Left ventricle myocardium inferior (tissue), 1 donor: Measurements from ENCODE around the gene HOTAIR. TPM values are rescaled to one million over a fixed set of nuclear protein-coding genes. Genes with fewer than 3 reads are reported as not detected.

Experiments
- DNase-seq: peaks from one replicate; pipeline ENCODE4 v3.0.0-alpha.2; 2020
- H3K27ac ChIP-seq: fragments of 200-600 bp; replicated peaks from 2 replicates; pipeline ENCODE4 v1.8.0; 2021
- H3K27me3 ChIP-seq: fragments of 200-600 bp; 2 replicates; pipeline ENCODE4 v1.8.0; 2021; ENCODE audit warnings: low read depth
- H3K36me3 ChIP-seq: fragments of 200-600 bp; 2 replicates; pipeline ENCODE4 v1.8.0; 2021
- H3K4me1 ChIP-seq: fragments of 200-600 bp; 2 replicates; pipeline ENCODE4 v1.8.0; 2021
- H3K4me3 ChIP-seq: fragments of 200-600 bp; 2 replicates; pipeline ENCODE4 v1.8.0; 2021; ENCODE audit warnings: mild to moderate bottlenecking, moderate library complexity
- H3K9me3 ChIP-seq: fragments of 200-600 bp; replicated peaks from 2 replicates; pipeline ENCODE4 v1.8.0; 2021
- intact Hi-C: fragments of 100-400 bp; cut with micrococcal nuclease; formaldehyde crosslinking; loops from one replicate; pipeline ENCODE4 v1.11.0; 2022
- total RNA-seq: library from RNA; stranded (reverse); fragmentation: NEBNext Ultra II Directional; extraction: Animal tissue kit (Norgen Biotek cat#: 25700); gene quantifications from one replicate; pipeline ENCODE4 v1.2.1, GENCODE V29; 2021
- TF ChIP-seq, protein P1 (sequence below): fragments of 200-600 bp; IDR thresholded peaks from 2 replicates; pipeline ENCODE4 v1.8.0; 2021; ENCODE audit warnings: antibody characterized with exemption, mild to moderate bottlenecking, borderline replicate concordance
- donor health status: DM: no; HTN: yes; CAD: no; lungs with severe emphysema.

The HOTAIR gene
- total RNA-seq, 1 donor from 2014 or later, result not detected

DNA sequence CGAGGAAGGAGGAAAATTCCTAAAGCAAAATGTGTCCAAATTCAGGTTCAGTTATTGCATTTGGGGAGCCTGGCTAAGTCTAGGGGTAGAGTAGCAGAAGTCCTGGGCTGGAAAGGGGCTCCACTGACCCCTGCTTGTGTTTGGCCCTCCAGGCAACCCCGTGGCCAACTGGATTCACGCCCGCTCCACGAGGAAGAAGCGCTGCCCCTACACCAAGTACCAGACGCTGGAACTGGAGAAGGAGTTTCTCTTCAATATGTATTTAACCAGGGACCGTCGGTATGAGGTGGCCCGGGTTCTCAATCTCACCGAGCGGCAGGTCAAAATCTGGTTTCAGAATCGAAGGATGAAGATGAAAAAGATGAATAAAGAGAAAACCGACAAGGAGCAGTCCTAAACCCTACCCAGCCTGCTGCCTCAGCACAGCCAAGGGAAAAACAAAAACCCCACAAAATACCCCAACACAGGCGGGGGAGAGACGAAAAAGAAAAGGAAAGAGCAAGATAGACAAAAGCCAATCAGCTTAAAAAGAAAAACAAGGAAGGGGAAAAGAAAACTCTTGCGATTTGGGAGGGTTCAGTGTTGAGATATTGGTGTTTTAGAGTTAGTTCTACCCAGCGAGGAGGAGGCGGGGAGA lies 27.6 kb upstream of the HOTAIR start:
- Histone ChIP-seq H3K4me3 (no peak overlapping the region), H3K27me3 (peaks cover 100% of the 10 kb centered on the region)
- no peak for DNase-seq

DNA sequence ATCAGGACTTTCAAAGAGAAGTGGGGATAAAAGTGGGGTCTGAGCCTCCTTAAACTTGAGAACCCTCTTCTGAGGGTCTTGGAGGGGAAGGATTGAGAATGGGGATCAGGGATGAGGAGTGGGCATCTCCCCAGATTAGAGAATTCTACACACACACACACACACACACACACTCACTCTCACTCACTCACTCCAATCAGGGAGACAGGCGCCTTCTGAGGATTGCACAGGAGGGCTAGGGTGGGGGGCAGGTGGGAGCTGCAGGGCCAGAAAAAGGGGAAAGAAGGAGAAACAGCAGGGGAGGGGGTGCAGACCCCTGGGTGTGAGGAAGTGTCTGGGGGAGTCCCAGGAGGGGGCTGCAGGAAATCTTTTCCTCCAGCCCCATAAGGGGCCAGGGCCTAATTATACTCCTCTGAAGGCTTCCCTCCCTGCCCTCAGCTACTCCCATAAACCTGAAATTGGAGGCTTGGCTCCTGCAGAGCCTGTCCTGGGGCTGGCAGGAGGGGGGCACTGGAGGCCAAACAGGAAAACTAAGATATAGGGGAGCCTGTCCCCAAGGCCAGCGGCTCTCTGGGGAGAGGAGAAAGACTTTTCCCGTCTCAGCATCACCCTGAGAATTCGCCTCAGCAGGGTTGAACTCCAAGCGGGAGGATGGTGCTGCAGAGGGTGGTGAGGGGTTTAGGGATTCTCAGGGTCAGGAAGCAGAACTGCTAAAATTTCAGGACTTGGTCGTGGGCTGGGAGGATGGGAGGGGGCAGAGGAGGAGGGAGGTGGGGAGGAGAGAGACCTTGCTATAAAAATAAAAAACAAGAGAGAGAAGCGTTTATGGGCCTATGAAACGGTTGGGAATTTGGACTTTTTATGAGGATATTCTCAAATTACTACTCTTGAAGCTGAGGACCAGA lies 26.8 kb upstream of the HOTAIR start:
- TF ChIP-seq, protein P1, sequence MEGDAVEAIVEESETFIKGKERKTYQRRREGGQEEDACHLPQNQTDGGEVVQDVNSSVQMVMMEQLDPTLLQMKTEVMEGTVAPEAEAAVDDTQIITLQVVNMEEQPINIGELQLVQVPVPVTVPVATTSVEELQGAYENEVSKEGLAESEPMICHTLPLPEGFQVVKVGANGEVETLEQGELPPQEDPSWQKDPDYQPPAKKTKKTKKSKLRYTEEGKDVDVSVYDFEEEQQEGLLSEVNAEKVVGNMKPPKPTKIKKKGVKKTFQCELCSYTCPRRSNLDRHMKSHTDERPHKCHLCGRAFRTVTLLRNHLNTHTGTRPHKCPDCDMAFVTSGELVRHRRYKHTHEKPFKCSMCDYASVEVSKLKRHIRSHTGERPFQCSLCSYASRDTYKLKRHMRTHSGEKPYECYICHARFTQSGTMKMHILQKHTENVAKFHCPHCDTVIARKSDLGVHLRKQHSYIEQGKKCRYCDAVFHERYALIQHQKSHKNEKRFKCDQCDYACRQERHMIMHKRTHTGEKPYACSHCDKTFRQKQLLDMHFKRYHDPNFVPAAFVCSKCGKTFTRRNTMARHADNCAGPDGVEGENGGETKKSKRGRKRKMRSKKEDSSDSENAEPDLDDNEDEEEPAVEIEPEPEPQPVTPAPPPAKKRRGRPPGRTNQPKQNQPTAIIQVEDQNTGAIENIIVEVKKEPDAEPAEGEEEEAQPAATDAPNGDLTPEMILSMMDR, result no peak
- no peaks in the 10 kb centered on the region for H3K36me3 ChIP-seq
- H3K9me3 ChIP-seq, result no peaks in the 10 kb centered on the region
- H3K4me3 ChIP-seq, result no peak overlapping the region
- H3K27me3 ChIP-seq, result peaks cover 100% of the 10 kb centered on the region
- H3K27ac ChIP-seq, result no peak overlapping the region
- no peak for DNase-seq
- peaks cover 19% of the 10 kb centered on the region for H3K4me1 ChIP-seq
- intact Hi-C loops, result no loop called here

More for the DNA sequence above, 27.6 kb upstream of the HOTAIR start:
- TF ChIP-seq, protein P1, result no peak
- no peak overlapping the region for H3K27ac ChIP-seq
- intact Hi-C loops, result no loop called here
- H3K36me3 ChIP-seq, result no peaks in the 10 kb centered on the region
- H3K4me1 ChIP-seq, result peaks cover 23% of the 10 kb centered on the region
- H3K9me3 ChIP-seq, result no peaks in the 10 kb centered on the region

DNA sequence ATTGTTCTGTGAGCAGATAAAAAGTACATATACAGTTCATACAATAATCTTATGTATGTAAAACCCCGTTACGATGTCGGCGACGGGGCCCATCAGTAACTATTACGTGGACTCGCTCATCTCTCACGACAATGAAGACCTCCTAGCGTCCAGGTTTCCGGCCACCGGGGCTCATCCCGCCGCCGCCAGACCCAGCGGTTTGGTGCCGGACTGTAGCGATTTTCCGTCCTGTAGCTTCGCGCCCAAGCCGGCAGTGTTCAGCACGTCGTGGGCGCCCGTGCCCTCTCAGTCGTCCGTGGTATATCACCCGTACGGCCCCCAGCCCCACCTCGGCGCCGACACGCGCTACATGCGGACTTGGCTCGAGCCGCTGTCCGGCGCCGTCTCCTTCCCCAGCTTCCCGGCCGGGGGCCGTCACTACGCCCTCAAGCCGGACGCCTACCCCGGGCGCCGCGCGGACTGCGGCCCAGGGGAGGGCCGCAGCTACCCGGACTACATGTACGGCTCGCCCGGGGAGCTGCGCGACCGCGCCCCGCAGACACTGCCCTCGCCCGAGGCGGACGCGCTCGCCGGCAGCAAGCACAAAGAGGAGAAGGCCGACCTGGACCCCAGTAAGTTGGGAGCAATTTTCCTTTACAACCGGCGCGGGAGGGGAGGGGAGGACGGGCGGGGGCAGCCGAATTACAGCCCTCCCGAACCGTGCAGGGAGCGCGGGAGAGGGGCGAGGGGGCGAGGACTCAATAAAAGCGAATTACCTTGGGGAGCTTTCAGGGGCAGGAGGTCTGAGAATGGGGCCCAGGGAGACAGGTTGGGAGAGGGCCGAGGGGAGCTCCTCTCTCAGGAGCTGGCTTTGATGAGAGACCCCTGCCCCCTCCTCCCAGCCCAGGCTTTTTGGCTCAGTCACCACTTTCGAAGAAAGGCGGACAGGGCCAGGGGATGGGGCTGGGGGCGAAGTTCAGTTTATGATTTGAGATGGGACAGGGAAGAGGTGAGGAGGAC lies 25.7 kb upstream of the HOTAIR start, which contains the start of gene HOXC9:
Gene HOXC9 (plus strand): TSS at position 46 of the 999 bp plus-strand sequence. CDS start 28 bp downstream, at position 74.
- intact Hi-C loops, result no loop called here
- H3K27me3 ChIP-seq, result peaks cover 100% of the 10 kb centered on the region

DNA sequence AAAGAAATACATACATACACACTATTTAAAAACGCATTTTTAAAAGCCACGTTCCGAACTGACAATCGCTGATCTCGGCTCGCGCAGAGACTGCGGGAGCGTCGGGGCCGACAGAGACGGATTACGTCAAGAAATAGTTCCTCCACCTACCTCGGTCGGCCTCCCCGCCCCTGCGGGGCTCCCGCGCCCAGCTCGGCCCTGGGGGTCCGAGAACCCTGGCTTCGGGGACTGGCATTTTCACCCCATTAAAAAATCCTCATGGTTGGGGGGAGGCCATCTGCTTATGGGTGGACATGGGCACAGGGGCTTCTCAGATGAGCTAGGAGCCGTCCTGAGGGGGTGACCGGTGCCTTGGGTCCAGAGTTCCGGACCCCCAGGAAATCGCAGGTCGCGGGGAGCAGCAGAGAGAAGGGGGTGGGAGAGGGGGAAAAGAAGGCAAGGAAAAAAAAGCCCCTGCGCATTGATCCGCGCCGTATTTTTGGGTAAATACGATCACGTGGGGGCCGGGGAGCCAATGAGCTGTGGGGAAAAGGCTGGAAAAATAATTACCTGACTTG lies 24.9 kb upstream of the HOTAIR start:
- H3K27ac ChIP-seq, result no peak overlapping the region
- no peak for DNase-seq
- TF ChIP-seq, protein P1, result no peak
- H3K36me3 ChIP-seq, result no peaks in the 10 kb centered on the region
- H3K9me3 ChIP-seq, result no peaks in the 10 kb centered on the region
- H3K4me1 ChIP-seq, result peaks cover 32% of the 10 kb centered on the region
- peak overlapping the region; percentile 52 for H3K4me3 ChIP-seq
- peaks cover 100% of the 10 kb centered on the region for H3K27me3 ChIP-seq
- intact Hi-C loops, result no loop called here

More for the DNA sequence above, 25.7 kb upstream of the HOTAIR start, which contains the start of gene HOXC9:
- H3K36me3 ChIP-seq, result no peaks in the 10 kb centered on the region
- no peaks in the 10 kb centered on the region for H3K9me3 ChIP-seq
- H3K4me1 ChIP-seq, result peaks cover 24% of the 10 kb centered on the region
- TF ChIP-seq, protein P1, result no peak
- no peak within 1 kb of the TSS for H3K27ac ChIP-seq
- H3K4me3 ChIP-seq, result peak within 1 kb of the TSS; percentile 52
- no peak for DNase-seq
